ENCODE results near the gene MS4A6A. TPM values are rescaled to one million over a fixed set of nuclear protein-coding genes. Genes with fewer than 3 reads are reported as not detected.
"Not testable (repeated sequence)": the region's sequence is repeated elsewhere in the genome, so short reads cannot be mapped to it uniquely, and the experiment has no call there.

MS4A6A gene
- total RNA-seq, 1 experiment from 2014 or later, result not detected

GRCh38 chr11:60129853-60130252 lies 53.0 kb downstream of the MS4A6A start:
- Histone ChIP-seq H2AFZ (ENCODE audit: low read length) (no peak overlapping the region), H4K20me1 (ENCODE audit: low read length) (no peaks in the 10 kb centered on the region), H3K27me3 (ENCODE audit: low read length) (no peaks in the 10 kb centered on the region), H3K36me3 (ENCODE audit: low read depth, low read length) (no peaks in the 10 kb centered on the region), H3F3A (ENCODE audit: low read length, unreplicated experiment) (no peaks in the 10 kb centered on the region), H3K9me2 (replicated peaks; ENCODE audit: low read length) (no peaks in the 10 kb centered on the region), H3K4me2 (ENCODE audit: low read length) (no peak overlapping the region), H3K9ac (ENCODE audit: low read length) (no peak overlapping the region), H3K79me2 (ENCODE audit: low read length) (no peaks in the 10 kb centered on the region), H3K9me3 (ENCODE audit: low read length) (0 out of 2 replicates have a peak, but pooled peaks cover 4% of the 10 kb centered on the region), H3K4me3 (ENCODE audit: low read length) (no peak overlapping the region), H3K27ac (ENCODE audit: low read length) (no peak overlapping the region), H3K4me1 (ENCODE audit: insufficient read depth, low read length) (peaks cover 36% of the 10 kb centered on the region)
- POLR2A ChIA-PET (ENCODE audit: unreplicated experiment), result no interaction called here
- CTCF ChIA-PET, result no interaction called here
- ATAC-seq (no peak), DNase-seq (no peak)
- TF ChIP-seq EZH2 (IDR thresholded peaks at IDR 0.05; ENCODE audit: low read length, unreplicated experiment), result no peak
- no peak for TF ChIP-seq CTCF (conservative IDR thresholded peaks at IDR 0.05; ENCODE audit: low read depth, low read length)
- TF ChIP-seq EZH2phosphoT487 (IDR thresholded peaks at IDR 0.05; ENCODE audit: borderline replicate concordance, low read length), result no peak
- BruUV-seq (replicated peaks), result no TSS peak
- intact Hi-C loops (cut with micrococcal nuclease), result loop anchor here (1.0 kb wide), 1 partner anchor 307 kb away; no protein-coding TSS in a partner anchor

- CTCF ChIA-PET; H3K9me3 ChIP-seq (ENCODE audit: low read length): not testable (repeated sequence)
Observed at GRCh38 chr11:60128866-60129265, 54.0 kb downstream of the MS4A6A start.

GRCh38 chr11:60128376-60128775 lies 54.5 kb downstream of the MS4A6A start:
- H3K9me2 ChIP-seq (replicated peaks; ENCODE audit: low read length), result no peaks in the 10 kb centered on the region
- no peaks in the 10 kb centered on the region for H3K27me3 ChIP-seq (ENCODE audit: low read length)
- no peaks in the 10 kb centered on the region for H3F3A ChIP-seq (ENCODE audit: low read length, unreplicated experiment)
- no peak overlapping the region for H2AFZ ChIP-seq (ENCODE audit: low read length)
- H3K4me3 ChIP-seq (ENCODE audit: low read length), result no peak overlapping the region
- BruUV-seq (replicated peaks), result no TSS peak
- no peak for DNase-seq
- no peak for ATAC-seq
- peak overlapping the region; percentile 74 for H3K9ac ChIP-seq (ENCODE audit: low read length)
- H3K79me2 ChIP-seq (ENCODE audit: low read length), result no peaks in the 10 kb centered on the region
- CTCF ChIA-PET, result no interaction called here
- POLR2A ChIA-PET (ENCODE audit: unreplicated experiment), result no interaction called here
- H3K4me1 ChIP-seq (ENCODE audit: insufficient read depth, low read length), result peaks cover 37% of the 10 kb centered on the region
- no peaks in the 10 kb centered on the region for H3K9me3 ChIP-seq (ENCODE audit: low read length)
- H3K4me2 ChIP-seq (ENCODE audit: low read length), result peak overlapping the region; percentile 65
- H3K27ac ChIP-seq (ENCODE audit: low read length), result peak overlapping the region; percentile 93
- H4K20me1 ChIP-seq (ENCODE audit: low read length), result no peaks in the 10 kb centered on the region
- TF ChIP-seq CTCF (conservative IDR thresholded peaks at IDR 0.05; ENCODE audit: low read depth, low read length) (no peak), EZH2 (IDR thresholded peaks at IDR 0.05; ENCODE audit: low read length, unreplicated experiment) (no peak), EZH2phosphoT487 (IDR thresholded peaks at IDR 0.05; ENCODE audit: borderline replicate concordance, low read length) (no peak)
- intact Hi-C loops (cut with micrococcal nuclease), result no loop called here
- no peaks in the 10 kb centered on the region for H3K36me3 ChIP-seq (ENCODE audit: low read depth, low read length)

More at GRCh38 chr11:60128866-60129265, 54.0 kb downstream of the MS4A6A start:
- ATAC-seq; H3F3A ChIP-seq (ENCODE audit: low read length, unreplicated experiment); DNase-seq; H3K27me3 ChIP-seq (ENCODE audit: low read length); H3K9ac ChIP-seq (ENCODE audit: low read length); H3K9me2 ChIP-seq (replicated peaks; ENCODE audit: low read length); H3K4me2 ChIP-seq (ENCODE audit: low read length); H3K4me3 ChIP-seq (ENCODE audit: low read length); BruUV-seq (replicated peaks); H3K79me2 ChIP-seq (ENCODE audit: low read length); POLR2A ChIA-PET (ENCODE audit: unreplicated experiment); H3K36me3 ChIP-seq (ENCODE audit: low read depth, low read length); H2AFZ ChIP-seq (ENCODE audit: low read length); intact Hi-C loops (cut with micrococcal nuclease); H3K27ac ChIP-seq (ENCODE audit: low read length); H4K20me1 ChIP-seq (ENCODE audit: low read length): not testable (repeated sequence)
- peaks cover 37% of the 10 kb centered on the region for H3K4me1 ChIP-seq (ENCODE audit: insufficient read depth, low read length)

Measured in PC-3 (cell line).